Measurements from ENCODE around the gene AEBP1.

Gene AEBP1

DNA sequence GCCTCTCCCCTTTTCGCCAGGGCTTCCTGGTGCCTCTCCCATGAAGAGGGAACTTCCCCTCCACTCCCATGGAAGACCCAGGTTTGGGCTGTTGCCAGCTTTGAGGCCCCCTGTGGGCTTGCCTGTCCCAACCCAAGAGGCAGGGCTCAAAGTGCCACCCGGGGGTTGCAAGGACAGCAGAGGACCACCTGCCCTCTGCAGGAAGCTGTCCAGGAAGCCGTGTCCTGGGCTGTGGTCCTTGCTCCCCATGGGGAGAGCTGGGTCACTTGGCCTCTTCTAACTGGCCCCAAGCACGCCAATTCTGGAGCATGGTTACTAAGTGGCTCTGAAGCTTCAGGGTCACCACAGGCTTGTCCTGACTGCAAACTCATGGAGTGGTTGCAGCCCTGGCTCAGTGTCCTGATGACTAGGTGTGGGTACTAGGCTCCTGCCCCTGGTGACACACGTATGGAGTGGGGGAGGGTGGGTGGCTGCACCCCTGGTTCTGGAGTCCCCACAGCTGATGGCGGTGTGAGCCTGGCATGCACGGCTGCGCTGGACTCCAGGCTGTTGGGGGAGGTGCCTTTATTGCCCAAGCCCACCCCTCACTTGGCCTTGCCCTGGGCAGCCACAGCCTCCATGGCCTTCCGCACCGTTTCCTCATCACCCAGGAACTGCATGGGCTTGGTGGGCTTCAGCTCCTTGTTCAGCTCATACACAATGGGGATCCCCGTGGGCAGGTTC, 41.8 kb upstream of the AEBP1 start:
- Histone ChIP-seq H3K4me3 (replicated peaks; ENCODE audit: insufficient read depth, low read length) (no peak overlapping the region), H3K27me3 (ENCODE audit: insufficient read depth, poor library complexity, severe bottlenecking) (no peaks in the 10 kb centered on the region), H3K27ac (replicated peaks) (no peak overlapping the region)
- TF ChIP-seq GABPA (IDR thresholded peaks at IDR 0.05; ENCODE audit: low read depth): no peak
- no peak for TF ChIP-seq POLR2AphosphoS5 (IDR thresholded peaks at IDR 0.05; ENCODE audit: low read depth)
- no peak for DNase-seq (ENCODE audit: low read depth in 1 of 2, low spot score in 1 of 2)

- H3K27ac ChIP-seq (replicated peaks): no peak overlapping the region
- no peak for DNase-seq (ENCODE audit: low read depth in 1 of 2, low spot score in 1 of 2)
- no peak overlapping the region for H3K4me3 ChIP-seq (replicated peaks; ENCODE audit: insufficient read depth, low read length)
- TF ChIP-seq SPI1 (IDR thresholded peaks at IDR 0.05; ENCODE audit: borderline replicate concordance, low read depth) (no peak), GABPA (IDR thresholded peaks at IDR 0.05; ENCODE audit: low read depth) (no peak), REST (IDR thresholded peaks at IDR 0.05; ENCODE audit: insufficient replicate concordance, low read depth) (no peak)
- H3K27me3 ChIP-seq (ENCODE audit: insufficient read depth, poor library complexity, severe bottlenecking): no peaks in the 10 kb centered on the region
Measured at GRCh38 chr7:44062903-44063295, 41.2 kb upstream of the AEBP1 start.

- Histone ChIP-seq H3K27me3 (ENCODE audit: insufficient read depth, poor library complexity, severe bottlenecking) (no peaks in the 10 kb centered on the region), H3K27ac (replicated peaks) (no peak overlapping the region), H3K4me3 (replicated peaks; ENCODE audit: insufficient read depth, low read length) (no peak overlapping the region)
- TF ChIP-seq SPI1 (IDR thresholded peaks at IDR 0.05; ENCODE audit: borderline replicate concordance, low read depth) (no peak), REST (IDR thresholded peaks at IDR 0.05; ENCODE audit: insufficient replicate concordance, low read depth) (no peak), POLR2AphosphoS5 (IDR thresholded peaks at IDR 0.05; ENCODE audit: low read depth) (no peak), GABPA (IDR thresholded peaks at IDR 0.05; ENCODE audit: low read depth) (no peak)
- TF ChIP-seq, protein P1, sequence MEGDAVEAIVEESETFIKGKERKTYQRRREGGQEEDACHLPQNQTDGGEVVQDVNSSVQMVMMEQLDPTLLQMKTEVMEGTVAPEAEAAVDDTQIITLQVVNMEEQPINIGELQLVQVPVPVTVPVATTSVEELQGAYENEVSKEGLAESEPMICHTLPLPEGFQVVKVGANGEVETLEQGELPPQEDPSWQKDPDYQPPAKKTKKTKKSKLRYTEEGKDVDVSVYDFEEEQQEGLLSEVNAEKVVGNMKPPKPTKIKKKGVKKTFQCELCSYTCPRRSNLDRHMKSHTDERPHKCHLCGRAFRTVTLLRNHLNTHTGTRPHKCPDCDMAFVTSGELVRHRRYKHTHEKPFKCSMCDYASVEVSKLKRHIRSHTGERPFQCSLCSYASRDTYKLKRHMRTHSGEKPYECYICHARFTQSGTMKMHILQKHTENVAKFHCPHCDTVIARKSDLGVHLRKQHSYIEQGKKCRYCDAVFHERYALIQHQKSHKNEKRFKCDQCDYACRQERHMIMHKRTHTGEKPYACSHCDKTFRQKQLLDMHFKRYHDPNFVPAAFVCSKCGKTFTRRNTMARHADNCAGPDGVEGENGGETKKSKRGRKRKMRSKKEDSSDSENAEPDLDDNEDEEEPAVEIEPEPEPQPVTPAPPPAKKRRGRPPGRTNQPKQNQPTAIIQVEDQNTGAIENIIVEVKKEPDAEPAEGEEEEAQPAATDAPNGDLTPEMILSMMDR (IDR thresholded peaks at IDR 0.05; ENCODE audit: insufficient read depth, low read length): no peak
- no peak for DNase-seq (ENCODE audit: low read depth in 1 of 2, low spot score in 1 of 2)
Measured at GRCh38 chr7:44063547-44063893, 40.6 kb upstream of the AEBP1 start.

GRCh38 chr7:44063894-44064651, 40.1 kb upstream of the AEBP1 start:
- Histone ChIP-seq H3K27me3 (ENCODE audit: insufficient read depth, poor library complexity, severe bottlenecking) (no peaks in the 10 kb centered on the region), H3K27ac (replicated peaks) (no peak overlapping the region), H3K4me3 (replicated peaks; ENCODE audit: insufficient read depth, low read length) (no peak overlapping the region)
- no peak for DNase-seq (ENCODE audit: low read depth in 1 of 2, low spot score in 1 of 2)
- TF ChIP-seq, protein P1 (IDR thresholded peaks at IDR 0.05; ENCODE audit: insufficient read depth, low read length): no peak
- 0 out of 2 replicates have a peak, but pooled peaks have one; percentile 22 for TF ChIP-seq POLR2AphosphoS5 (IDR thresholded peaks at IDR 0.05; ENCODE audit: low read depth)
- TF ChIP-seq REST (IDR thresholded peaks at IDR 0.05; ENCODE audit: insufficient replicate concordance, low read depth): peak; percentile 47
- no peak for TF ChIP-seq SPI1 (IDR thresholded peaks at IDR 0.05; ENCODE audit: borderline replicate concordance, low read depth)
- no peak for TF ChIP-seq GABPA (IDR thresholded peaks at IDR 0.05; ENCODE audit: low read depth)

All from HL-60 (cell line).